Skeletal muscle satellite cell (primary cell): ENCODE measurements around the gene BBS9.

ENCODE experiments used
- H3K27me3 ChIP-seq: 2 replicates; pipeline ENCODE4 v1.7.0; 2013; ENCODE audit warnings: low read length; ENCODE audit not compliant: control insufficient read depth, insufficient read depth
- H3K36me3 ChIP-seq: 2 replicates; pipeline ENCODE4 v1.7.0; 2013; ENCODE audit warnings: mild to moderate bottlenecking, control low read depth, low read length; ENCODE audit not compliant: insufficient read depth
- H3K4me1 ChIP-seq: 2 replicates; pipeline ENCODE4 v1.7.0; 2013; ENCODE audit warnings: low read length; ENCODE audit not compliant: control insufficient read depth, insufficient read depth
- H3K4me2 ChIP-seq: 2 replicates; pipeline ENCODE4 v1.7.0; 2013; ENCODE audit warnings: mild to moderate bottlenecking, low read length
- H3K4me3 ChIP-seq: 2 replicates; pipeline ENCODE4 v1.7.0; 2013; ENCODE audit warnings: low read length
- H3K9ac ChIP-seq: 2 replicates; pipeline ENCODE4 v1.7.0; 2013; ENCODE audit warnings: mild to moderate bottlenecking, low read depth, low read length, moderate library complexity
- H3K9me3 ChIP-seq: replicated peaks from 2 replicates; pipeline ENCODE4 v1.7.0; 2013; ENCODE audit warnings: mild to moderate bottlenecking, control low read depth, low read length

The BBS9 gene

DNA sequence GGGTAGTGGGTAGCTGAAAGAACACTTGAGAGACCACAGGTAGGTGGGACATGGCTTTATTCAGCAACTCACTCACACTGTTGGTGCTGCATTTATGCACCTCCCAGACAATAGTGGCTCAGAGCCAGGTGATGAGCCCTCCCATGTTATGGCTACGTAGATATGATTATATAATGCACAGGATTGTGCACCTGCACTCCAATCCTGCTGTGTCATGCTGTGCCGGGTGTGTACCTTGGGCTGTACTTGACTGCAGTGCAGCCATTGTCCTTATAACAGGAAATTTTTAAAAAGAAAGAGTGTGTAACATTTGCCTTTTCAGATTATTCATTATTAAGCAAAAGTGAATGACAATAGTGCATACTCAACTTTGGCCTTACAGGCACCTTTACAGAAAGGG lies 409.8 kb downstream of the BBS9 start:
- no peak overlapping the region for H3K9ac ChIP-seq
- no peak overlapping the region for H3K4me2 ChIP-seq
- no peak overlapping the region for H3K4me3 ChIP-seq
- no peaks in the 10 kb centered on the region for H3K4me1 ChIP-seq
- no peaks in the 10 kb centered on the region for H3K36me3 ChIP-seq
- H3K9me3 ChIP-seq = no peaks in the 10 kb centered on the region
- no peaks in the 10 kb centered on the region for H3K27me3 ChIP-seq

DNA sequence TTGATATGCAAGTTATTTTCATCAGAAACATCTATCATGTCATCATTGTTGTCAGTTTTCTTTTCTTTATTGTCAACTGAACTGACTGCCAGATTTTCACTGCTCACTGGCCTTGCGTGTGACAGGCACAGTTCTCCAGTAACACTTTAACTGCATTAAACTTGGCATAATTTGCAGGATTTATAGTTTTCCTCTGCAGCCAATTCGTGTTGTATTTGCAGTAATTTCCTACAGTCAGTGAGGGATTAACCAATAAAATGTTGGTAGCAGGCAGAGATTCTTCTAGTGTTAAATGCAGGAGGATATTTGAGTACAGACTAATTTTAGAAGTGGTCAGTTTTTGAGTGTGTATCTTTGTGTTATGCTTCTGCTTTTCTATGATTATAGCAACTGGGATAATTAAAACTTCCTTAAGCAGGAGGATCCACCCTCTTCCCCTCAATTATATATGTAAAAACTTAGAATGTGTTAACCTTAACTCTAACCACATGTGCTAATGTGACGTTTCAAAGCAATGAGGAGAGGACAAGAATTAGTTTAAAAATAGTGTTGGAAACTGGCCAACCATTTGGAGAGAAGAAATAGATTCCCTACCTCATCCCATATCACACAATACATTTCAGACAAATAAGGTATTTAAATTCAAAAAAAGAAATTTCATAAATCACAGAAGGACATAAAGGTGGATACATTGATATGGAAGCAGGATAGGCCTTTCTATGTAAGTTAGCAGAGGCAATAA lies 410.5 kb downstream of the BBS9 start:
- Histone ChIP-seq H3K4me3 (no peak overlapping the region), H3K36me3 (no peaks in the 10 kb centered on the region), H3K27me3 (no peaks in the 10 kb centered on the region), H3K4me2 (no peak overlapping the region), H3K4me1 (no peaks in the 10 kb centered on the region), H3K9ac (no peak overlapping the region), H3K9me3 (no peaks in the 10 kb centered on the region)

DNA sequence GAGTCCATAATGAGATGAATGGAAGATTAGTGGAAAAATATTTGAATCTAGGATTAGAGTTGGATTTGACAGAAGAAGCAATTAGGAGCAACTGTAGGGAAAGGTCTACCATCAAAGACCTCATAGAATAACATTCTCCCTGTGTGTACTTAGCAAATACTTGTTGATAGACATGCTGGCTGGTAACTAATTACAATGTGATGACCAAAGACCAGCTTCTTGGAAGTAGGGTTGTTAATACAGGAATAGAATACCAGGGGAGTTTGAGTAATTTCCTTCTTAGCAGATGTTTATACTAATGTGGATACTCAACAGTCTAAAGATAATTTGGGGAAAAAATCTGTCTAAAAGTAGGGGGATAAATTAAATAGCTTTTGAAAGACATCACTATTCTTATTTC lies 418.5 kb downstream of the BBS9 start:
- Histone ChIP-seq H3K4me3 (no peak overlapping the region), H3K9ac (no peak overlapping the region), H3K4me1 (no peaks in the 10 kb centered on the region), H3K36me3 (no peaks in the 10 kb centered on the region), H3K4me2 (no peak overlapping the region), H3K9me3 (no peaks in the 10 kb centered on the region), H3K27me3 (no peaks in the 10 kb centered on the region)

DNA sequence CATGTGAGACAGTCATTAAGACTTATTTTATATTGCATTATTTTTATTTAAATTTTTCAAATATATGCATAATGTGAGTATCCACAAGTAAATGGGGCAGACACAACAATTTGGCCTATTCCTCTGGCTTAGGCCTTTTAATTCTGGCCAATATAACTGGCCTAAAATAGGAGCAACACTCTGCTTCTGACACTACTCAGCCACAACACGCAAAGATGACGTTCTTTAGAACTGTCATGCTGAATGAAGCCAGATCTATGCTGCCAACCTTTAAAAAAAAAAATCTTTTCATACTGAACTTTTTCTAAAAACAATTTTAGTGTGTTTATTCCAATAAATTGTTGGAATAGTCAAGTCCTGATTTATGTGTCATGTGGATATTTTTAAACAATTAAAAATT lies 421.0 kb downstream of the BBS9 start:
- no peak overlapping the region for H3K9ac ChIP-seq
- peaks cover 11% of the 10 kb centered on the region for H3K4me1 ChIP-seq
- no peak overlapping the region for H3K4me3 ChIP-seq
- no peaks in the 10 kb centered on the region for H3K9me3 ChIP-seq
- H3K4me2 ChIP-seq = no peak overlapping the region
- no peaks in the 10 kb centered on the region for H3K36me3 ChIP-seq
- no peaks in the 10 kb centered on the region for H3K27me3 ChIP-seq

DNA sequence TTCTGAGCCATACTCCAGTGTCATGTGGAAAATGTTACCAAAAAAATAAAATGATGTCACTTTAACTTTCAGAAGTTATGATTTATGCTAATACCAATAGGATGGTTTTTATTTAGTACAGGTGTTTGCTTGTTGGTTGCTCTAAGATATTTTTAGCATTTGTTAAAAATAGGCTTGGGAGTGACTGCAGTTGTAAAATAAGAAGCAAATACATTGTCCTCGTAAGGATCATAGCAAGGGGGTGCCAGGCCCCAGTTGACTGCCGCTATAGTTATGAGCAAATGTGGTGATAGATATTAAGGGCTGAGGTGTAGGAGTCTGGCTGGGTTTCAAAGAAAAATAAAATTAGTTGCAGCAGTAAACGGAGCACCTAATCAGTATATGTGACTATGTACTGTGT lies 421.6 kb downstream of the BBS9 start:
- Histone ChIP-seq H3K4me1 (peaks cover 11% of the 10 kb centered on the region), H3K4me2 (no peak overlapping the region), H3K4me3 (no peak overlapping the region), H3K9ac (no peak overlapping the region), H3K9me3 (no peaks in the 10 kb centered on the region), H3K36me3 (no peaks in the 10 kb centered on the region), H3K27me3 (no peaks in the 10 kb centered on the region)

DNA sequence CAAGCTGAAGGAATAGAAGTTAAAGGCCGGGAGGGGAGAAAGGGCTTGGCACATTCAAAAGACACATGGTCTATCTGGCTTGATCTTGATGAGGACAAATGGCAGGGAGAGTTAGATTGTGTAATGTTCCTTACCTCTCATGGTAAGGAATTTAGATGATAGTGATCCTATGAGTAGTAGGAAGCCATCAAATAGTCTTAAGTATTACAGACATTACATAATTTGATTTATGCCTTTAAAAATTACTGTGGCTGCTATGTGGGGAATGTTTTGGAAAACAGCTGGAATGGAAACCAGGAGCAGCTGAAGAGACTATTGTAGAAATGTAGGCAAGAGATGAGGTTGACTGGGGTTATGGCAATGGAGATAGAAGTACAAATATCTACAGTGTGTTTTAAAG lies 424.7 kb downstream of the BBS9 start:
- peaks cover 11% of the 10 kb centered on the region for H3K4me1 ChIP-seq
- no peaks in the 10 kb centered on the region for H3K36me3 ChIP-seq
- H3K9ac ChIP-seq = no peak overlapping the region
- no peaks in the 10 kb centered on the region for H3K9me3 ChIP-seq
- no peak overlapping the region for H3K4me3 ChIP-seq
- H3K4me2 ChIP-seq = no peak overlapping the region
- H3K27me3 ChIP-seq = no peaks in the 10 kb centered on the region

DNA sequence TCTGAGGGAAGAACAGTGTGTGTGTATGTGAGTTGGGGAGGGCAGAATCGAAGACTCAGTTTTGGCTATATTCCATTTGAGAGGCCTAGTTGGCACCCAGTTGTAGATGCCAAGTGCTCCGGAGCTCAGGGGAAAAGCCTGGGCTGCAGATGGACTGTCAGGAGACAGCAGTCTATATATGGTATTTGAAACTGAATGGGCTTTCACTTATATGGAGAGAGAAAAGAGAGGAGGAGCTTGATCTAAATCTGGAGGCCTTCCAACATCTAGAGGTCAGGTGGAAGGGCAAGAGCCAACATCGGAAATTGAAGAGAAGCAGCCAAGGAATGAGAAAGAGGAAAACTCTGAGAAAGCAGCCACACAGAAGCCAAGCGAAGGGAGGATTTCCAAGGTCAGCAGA lies 425.2 kb downstream of the BBS9 start:
- no peaks in the 10 kb centered on the region for H3K36me3 ChIP-seq
- H3K9me3 ChIP-seq = no peaks in the 10 kb centered on the region
- H3K4me2 ChIP-seq = no peak overlapping the region
- no peak overlapping the region for H3K4me3 ChIP-seq
- no peak overlapping the region for H3K9ac ChIP-seq
- H3K27me3 ChIP-seq = no peaks in the 10 kb centered on the region
- peaks cover 11% of the 10 kb centered on the region for H3K4me1 ChIP-seq

DNA sequence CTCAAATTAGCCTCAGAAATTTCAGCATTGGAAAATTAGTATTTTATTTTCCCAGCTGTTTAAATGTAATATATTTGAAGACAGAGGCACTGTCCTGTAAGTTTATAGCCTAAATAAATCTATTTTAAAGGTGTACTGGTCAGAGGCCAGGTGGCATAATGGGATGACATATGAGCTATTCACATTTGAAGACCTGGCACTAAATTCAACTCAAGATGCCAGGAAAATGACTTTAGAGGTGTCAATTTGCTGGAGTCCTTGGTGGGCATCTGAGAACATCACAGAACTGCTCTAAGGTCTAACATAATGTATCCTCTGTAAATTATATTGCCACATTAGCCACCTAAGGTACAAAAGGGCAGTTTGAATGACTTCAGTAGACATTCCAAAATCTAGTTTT lies 427.1 kb downstream of the BBS9 start:
- Histone ChIP-seq H3K4me2 (no peak overlapping the region), H3K9me3 (no peaks in the 10 kb centered on the region), H3K27me3 (no peaks in the 10 kb centered on the region), H3K4me1 (peaks cover 13% of the 10 kb centered on the region), H3K36me3 (no peaks in the 10 kb centered on the region), H3K4me3 (no peak overlapping the region), H3K9ac (no peak overlapping the region)

DNA sequence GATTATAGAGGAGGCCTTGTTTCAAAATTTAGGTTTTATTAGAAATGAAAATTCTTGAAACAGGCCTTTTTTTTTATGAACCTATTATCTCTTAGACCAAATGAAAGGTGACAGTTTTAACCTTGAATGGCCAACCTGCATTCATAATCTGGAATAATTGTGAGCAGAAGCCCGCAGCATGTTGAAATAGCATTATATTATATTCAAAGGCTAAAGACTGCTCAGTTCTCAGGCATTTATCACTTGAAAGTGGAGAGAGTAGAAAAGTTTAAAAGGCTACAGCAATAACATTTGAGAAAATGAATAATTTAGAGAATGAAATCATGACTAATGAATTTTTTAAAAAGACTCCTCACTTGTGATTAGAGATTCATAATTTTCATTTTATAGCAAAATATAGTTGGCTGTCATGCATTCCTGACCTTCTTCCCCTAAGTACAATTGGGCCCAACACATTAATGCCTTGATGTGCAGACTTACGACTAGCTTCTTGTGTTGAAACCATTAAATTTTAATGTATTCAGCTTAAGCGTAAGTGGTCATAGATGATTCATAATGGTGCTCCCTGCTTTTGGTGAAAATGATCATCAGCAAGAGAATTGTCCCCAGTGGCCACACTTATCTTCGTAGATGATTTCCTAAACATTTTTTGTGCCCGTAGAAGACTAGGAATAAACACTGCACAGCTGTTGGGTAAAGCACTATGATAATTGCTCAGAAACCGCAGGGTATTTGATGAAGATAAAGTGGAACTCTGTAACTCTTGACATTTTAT lies 429.4 kb downstream of the BBS9 start:
- Histone ChIP-seq H3K27me3 (no peaks in the 10 kb centered on the region), H3K9me3 (no peaks in the 10 kb centered on the region), H3K4me3 (no peak overlapping the region), H3K4me2 (no peak overlapping the region), H3K4me1 (peaks cover 14% of the 10 kb centered on the region), H3K36me3 (no peaks in the 10 kb centered on the region), H3K9ac (no peak overlapping the region)

DNA sequence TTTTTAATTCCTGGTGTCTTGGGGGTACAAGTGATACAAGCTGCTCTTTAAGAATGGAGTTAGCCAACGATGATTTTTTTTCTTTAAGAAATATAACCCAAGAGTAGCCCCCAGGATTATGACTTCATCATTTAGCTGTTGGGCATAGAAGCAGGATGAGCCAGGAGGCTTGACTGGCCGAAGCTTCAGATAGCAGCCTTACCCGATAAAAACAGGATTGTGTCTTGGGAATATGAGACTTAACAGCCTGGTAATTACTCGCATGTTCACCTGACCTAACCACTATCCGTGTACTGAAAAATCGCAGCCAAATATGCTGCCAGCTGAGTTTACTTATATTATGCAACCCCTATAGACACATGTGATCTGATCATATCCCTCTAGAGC lies 430.0 kb downstream of the BBS9 start:
- no peaks in the 10 kb centered on the region for H3K27me3 ChIP-seq

DNA sequence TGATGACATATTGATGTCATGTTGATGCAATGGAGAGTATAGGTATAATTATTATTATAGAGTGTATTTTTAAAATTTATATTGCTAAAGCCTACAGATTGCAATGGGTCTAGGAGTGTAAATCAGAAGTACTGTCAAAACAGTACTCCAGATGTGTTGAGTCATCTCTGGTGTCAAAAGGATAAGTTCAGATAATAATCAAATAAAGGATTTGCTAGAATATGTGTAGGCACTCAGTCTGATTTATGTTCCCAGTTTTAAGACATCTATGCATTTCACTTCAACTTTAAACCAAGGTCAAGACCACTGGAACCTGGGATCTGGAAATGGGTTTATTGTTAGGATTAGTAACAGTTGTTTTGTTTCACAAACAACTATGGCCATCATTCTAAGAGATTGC lies 433.6 kb downstream of the BBS9 start:
- H3K9me3 ChIP-seq = no peaks in the 10 kb centered on the region
- H3K9ac ChIP-seq = no peak overlapping the region
- no peaks in the 10 kb centered on the region for H3K36me3 ChIP-seq
- H3K4me2 ChIP-seq = no peak overlapping the region
- no peaks in the 10 kb centered on the region for H3K27me3 ChIP-seq
- peaks cover 4% of the 10 kb centered on the region for H3K4me1 ChIP-seq
- no peak overlapping the region for H3K4me3 ChIP-seq

More for the DNA sequence above, 430.0 kb downstream of the BBS9 start:
- Histone ChIP-seq H3K4me3 (no peak overlapping the region), H3K4me1 (peaks cover 8% of the 10 kb centered on the region), H3K9ac (no peak overlapping the region), H3K36me3 (no peaks in the 10 kb centered on the region), H3K9me3 (no peaks in the 10 kb centered on the region), H3K4me2 (no peak overlapping the region)

DNA sequence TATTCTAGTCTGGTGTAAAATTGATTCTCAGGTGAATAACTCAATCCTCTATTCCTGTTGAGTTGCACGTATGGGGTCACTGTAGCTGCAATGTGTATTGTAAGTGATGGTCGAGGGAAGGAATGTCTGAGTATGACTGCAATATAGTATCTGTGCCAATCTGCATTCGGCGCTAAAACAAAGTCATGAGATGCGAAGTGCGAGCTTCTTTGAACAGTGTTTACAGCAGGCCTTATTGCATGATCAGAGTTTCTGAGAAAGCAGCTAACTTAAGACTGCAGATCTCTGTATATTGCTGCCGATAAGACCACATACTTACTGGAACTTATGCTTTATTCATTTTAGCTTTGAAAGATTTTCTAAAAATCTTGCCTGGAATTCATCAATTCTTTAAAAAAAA lies 434.3 kb downstream of the BBS9 start:
- Histone ChIP-seq H3K36me3 (no peaks in the 10 kb centered on the region), H3K4me1 (peaks cover 4% of the 10 kb centered on the region), H3K4me2 (no peak overlapping the region), H3K9me3 (no peaks in the 10 kb centered on the region), H3K9ac (no peak overlapping the region), H3K27me3 (no peaks in the 10 kb centered on the region), H3K4me3 (no peak overlapping the region)
